Muscle layer of colon (tissue), 2 donors: ENCODE results near the gene ATP6V0E1.

Experiments
- H3K27ac ChIP-seq: one replicate; pipeline ENCODE4 v1.7.0; 2013; ENCODE audit warnings: low read depth, mild to moderate bottlenecking, low read length, moderate library complexity
- H3K27me3 ChIP-seq, 2 donors: one replicate each; pipeline ENCODE4 v1.7.0; 2013; ENCODE audit warnings: low read length in 2 of 2, mild to moderate bottlenecking in 2 of 2; ENCODE audit not compliant: insufficient read depth in 2 of 2, control insufficient read depth in 1 of 2
- H3K36me3 ChIP-seq: one replicate; pipeline ENCODE4 v1.7.0; 2013; ENCODE audit warnings: mild to moderate bottlenecking, low read length; ENCODE audit not compliant: insufficient read depth
- H3K4me1 ChIP-seq: one replicate; pipeline ENCODE4 v1.7.0; 2013; ENCODE audit warnings: mild to moderate bottlenecking, low read length; ENCODE audit not compliant: insufficient read depth
- H3K4me3 ChIP-seq, 2 donors: one replicate each; pipeline ENCODE4 v1.7.0; 2013; ENCODE audit warnings: low read length in 2 of 2, low read depth in 1 of 2, mild to moderate bottlenecking in 1 of 2, moderate library complexity in 1 of 2
- H3K9ac ChIP-seq: one replicate; pipeline ENCODE4 v1.7.0; 2013; ENCODE audit warnings: low read length
- H3K9me3 ChIP-seq: one replicate; pipeline ENCODE4 v1.7.0; 2013; ENCODE audit warnings: mild to moderate bottlenecking, low read length
- donor health status: abdominal sarcoma.
- donor health status: Adenocarcinoma of cecum.

ATP6V0E1 gene

DNA sequence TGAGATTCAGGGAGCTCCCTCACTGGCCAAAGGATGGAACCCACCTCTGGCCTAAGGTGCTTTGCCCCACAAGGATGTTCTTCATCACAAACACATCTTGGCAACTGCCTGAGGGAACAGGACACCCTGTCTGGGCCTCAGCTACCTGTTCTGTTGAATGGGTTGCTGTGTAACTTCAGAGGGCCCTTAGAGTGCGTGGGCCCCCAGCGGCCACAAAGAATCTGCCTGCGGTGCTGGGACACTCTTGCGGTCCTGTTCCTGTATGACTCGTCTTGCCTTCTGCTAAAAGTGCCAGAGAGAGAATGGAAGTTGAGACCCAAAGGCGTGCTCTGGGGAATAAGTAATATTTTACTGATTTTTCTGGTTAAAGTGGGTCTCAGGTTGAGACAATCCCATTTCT lies 38.4 kb upstream of the ATP6V0E1 start:
- H3K36me3 ChIP-seq, result peaks cover 26% of the 10 kb centered on the region
- no peak overlapping the region for H3K9ac ChIP-seq

DNA sequence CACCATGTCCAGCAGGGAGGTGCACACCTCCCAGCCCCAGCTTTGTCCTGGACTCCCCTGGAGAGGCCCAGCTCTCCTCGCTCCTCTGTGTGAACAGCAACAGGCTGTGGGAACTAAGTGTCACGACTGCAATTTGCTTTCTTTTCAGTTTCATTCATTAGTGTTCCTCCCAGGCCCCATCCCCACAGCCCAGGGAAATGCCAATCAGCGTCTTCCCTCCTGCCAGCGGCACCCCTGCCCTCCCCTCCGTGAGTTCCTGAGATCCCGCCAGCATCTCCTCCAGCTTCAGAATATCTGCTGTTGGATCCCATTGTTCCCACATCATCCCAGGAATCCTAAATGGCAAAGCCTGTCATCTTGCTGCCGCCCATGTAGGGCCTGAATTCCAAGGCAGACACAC lies 37.4 kb upstream of the ATP6V0E1 start:
- no peak overlapping the region for H3K9ac ChIP-seq
- no peak overlapping the region for H3K27ac ChIP-seq

More for the DNA sequence above, 38.4 kb upstream of the ATP6V0E1 start:
- H3K27ac ChIP-seq, result no peak overlapping the region
- H3K4me1 ChIP-seq, result no peaks in the 10 kb centered on the region
- H3K27me3 ChIP-seq, result no peaks in the 10 kb centered on the region
- no peaks in the 10 kb centered on the region for H3K9me3 ChIP-seq
- no peak overlapping the region for H3K4me3 ChIP-seq

DNA sequence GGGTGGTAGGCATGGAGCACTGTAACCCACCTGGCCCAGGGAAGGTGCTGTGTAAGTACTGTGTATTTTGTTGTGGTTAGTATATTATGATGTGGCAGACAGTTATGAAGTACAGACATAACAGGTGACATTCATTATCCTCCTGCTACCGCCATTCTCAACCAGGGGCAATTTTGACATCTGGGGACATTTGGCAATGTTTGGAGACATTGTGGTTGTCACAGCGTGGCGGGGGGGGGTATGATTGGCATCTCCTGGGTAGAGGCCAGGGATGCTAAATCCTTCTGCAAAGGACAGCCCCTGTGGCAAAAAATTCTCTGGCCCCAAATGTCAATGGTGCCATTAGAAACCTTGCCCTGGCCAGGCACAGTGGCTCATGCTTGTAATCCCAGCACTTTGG lies 34.1 kb upstream of the ATP6V0E1 start:
- Histone ChIP-seq H3K9ac (no peak overlapping the region), H3K27me3 (no peaks in the 10 kb centered on the region), H3K4me3 (no peak overlapping the region), H3K9me3 (no peaks in the 10 kb centered on the region), H3K4me1 (no peaks in the 10 kb centered on the region), H3K36me3 (peaks cover 30% of the 10 kb centered on the region), H3K27ac (no peak overlapping the region)

More for the DNA sequence above, 37.4 kb upstream of the ATP6V0E1 start:
- H3K4me3 ChIP-seq, result no peak overlapping the region
- peaks cover 26% of the 10 kb centered on the region for H3K36me3 ChIP-seq
- H3K4me1 ChIP-seq, result no peaks in the 10 kb centered on the region
- H3K9me3 ChIP-seq, result no peaks in the 10 kb centered on the region
- H3K27me3 ChIP-seq, result no peaks in the 10 kb centered on the region

DNA sequence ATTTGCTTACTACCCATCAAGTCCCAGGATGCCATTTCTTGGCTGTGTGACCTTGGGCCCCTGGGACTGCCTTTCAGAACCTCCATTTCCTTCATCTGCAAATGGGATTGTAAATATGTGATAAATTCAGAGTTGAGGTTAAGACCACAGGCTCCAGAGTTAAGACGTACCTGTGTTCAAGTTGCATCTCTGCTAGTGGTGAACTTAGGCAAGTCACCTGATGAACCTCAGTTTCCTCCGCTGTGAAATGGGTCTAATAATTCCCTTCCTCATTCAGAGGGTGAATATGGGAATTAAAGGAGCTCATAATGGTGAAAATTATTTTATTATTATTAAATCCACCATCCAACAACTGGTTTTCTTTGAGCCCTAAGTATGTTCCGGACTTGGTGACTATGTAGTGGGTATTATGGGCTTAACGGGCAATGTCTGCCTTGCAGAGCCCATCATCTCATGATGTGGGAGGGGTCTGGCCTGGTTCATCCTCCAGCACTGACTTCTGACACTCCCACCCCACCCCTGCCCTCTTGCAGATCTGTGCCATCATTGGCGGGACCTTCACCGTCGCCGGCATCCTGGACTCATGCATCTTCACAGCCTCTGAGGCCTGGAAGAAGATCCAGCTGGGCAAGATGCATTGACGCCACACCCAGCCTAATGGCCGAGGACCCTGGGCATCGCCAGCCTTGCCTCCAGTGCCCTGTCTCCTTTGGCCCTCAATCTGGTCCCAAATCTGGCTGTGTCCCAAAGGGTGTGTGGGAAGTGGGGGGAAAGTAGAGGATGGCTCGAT lies 33.2 kb upstream of the ATP6V0E1 start:
- Histone ChIP-seq H3K4me1 (no peaks in the 10 kb centered on the region), H3K9me3 (no peaks in the 10 kb centered on the region), H3K9ac (no peak overlapping the region), H3K27ac (no peak overlapping the region), H3K4me3 (no peak overlapping the region), H3K27me3 (no peaks in the 10 kb centered on the region), H3K36me3 (peaks cover 30% of the 10 kb centered on the region)

DNA sequence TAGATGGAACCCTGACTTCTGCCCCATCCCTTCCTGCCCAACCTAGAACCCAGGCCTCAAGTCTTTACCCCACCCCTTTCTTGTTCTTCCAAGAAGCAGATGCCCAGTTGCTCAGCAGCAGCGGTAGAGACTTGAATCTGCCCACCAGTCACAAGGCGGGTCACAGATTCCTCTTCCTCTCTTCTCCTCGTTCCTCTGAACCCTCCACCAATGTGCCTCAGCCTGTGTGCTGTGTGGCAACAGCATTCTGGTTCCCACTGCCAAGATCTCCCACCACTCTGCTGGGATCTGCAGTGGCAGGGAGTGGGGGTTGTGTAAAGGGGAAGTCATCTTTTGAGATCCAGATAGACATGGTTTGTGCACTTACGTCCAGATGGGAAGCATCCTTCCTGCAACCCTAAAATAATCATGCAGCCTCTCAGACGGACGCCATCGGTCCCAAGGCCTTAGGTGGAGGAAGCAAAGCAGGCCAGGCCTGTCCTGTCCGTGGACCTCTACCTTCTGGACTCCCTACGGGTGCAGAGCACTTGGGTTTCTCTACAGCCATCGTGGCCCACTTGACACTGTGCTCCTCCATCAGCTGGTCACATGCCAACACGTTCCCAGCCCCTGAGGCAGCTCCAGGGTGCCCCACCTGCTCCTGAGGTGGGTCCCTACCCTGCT lies 32.1 kb upstream of the ATP6V0E1 start:
- Histone ChIP-seq H3K27me3 (no peaks in the 10 kb centered on the region), H3K4me3 (no peak overlapping the region), H3K27ac (no peak overlapping the region), H3K36me3 (peaks cover 23% of the 10 kb centered on the region), H3K4me1 (no peaks in the 10 kb centered on the region), H3K9ac (no peak overlapping the region), H3K9me3 (no peaks in the 10 kb centered on the region)

DNA sequence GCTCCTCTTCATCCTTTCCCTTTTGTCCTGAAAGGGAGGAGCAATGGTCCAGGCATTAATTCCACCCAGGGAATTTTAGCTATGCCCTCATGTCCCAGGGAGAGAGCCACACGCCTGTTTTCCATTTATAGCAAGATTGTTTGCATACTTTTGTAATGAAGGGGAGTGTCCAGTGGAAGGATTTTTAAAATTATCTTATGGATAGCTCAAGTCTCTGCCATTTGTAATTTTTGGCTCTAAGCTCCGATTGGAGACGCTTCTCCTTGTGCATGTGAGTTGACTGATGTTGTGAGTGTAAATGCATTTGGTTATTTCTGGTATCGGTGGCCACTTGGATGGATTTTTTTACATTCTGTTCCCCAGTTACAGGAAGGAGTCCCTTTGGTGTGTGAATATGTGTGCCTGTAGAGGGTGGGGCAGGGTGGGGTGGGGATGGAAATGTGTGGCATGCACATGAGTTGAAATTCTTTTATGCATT lies 31.5 kb upstream of the ATP6V0E1 start:
- no peak overlapping the region for H3K4me3 ChIP-seq
- no peak overlapping the region for H3K9ac ChIP-seq
- no peaks in the 10 kb centered on the region for H3K4me1 ChIP-seq
- H3K36me3 ChIP-seq, result peaks cover 21% of the 10 kb centered on the region
- H3K27me3 ChIP-seq, result no peaks in the 10 kb centered on the region
- H3K9me3 ChIP-seq, result no peaks in the 10 kb centered on the region
- H3K27ac ChIP-seq, result no peak overlapping the region

DNA sequence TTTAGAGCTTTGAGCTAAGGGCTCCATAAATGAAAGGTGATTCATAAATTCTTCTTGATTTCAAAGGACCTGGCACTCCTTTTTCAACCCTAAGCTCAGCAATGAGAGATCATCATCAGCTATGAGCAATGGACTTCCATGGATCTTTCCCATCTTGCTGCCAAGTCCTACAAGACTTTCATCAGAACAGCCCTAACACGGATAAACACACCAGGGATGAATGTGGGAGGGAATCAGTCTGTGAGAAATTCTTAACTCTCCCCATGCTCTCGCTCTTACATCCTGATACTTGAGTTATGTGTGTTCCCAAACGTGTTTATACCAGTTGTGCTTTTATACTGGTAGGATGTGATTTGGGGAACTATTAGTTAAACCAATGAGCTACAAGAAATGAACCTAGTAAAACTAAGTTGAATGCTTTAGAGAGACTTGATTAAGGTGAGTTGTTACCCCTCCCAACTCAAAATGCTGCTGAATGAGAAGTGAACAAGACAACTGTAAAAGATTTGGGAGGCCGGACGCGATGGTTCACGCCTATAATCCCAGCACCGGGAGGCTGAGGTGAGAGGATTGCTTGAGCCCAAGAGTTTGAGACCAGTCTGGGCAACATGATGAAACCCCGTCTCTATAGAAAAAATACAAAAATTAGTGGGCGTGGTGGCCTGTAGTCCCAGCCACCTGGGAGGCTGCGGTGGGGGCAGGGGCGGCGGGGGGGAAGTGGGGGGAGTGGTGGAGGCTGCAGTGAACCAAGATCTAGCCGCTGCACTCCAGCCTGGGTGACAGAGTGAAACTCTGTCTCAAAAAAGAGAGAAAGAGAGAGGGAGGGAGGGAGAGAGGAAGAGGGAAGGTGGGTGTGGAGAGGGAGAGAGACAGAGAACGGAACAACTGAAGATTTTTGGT lies 29.5 kb upstream of the ATP6V0E1 start:
- H3K4me1 ChIP-seq, result no peaks in the 10 kb centered on the region
- no peak overlapping the region for H3K9ac ChIP-seq
- peaks cover 20% of the 10 kb centered on the region for H3K36me3 ChIP-seq
- H3K27ac ChIP-seq, result no peak overlapping the region
- H3K4me3 ChIP-seq, result no peak overlapping the region
- no peaks in the 10 kb centered on the region for H3K27me3 ChIP-seq
- no peaks in the 10 kb centered on the region for H3K9me3 ChIP-seq

- no peaks in the 10 kb centered on the region for H3K9me3 ChIP-seq
- no peak overlapping the region for H3K4me3 ChIP-seq
- H3K27me3 ChIP-seq, result no peaks in the 10 kb centered on the region
- H3K36me3 ChIP-seq, result peaks cover 17% of the 10 kb centered on the region
- peaks cover 1% of the 10 kb centered on the region for H3K4me1 ChIP-seq
- no peak overlapping the region for H3K9ac ChIP-seq
- H3K27ac ChIP-seq, result no peak overlapping the region
These were observed 28.8 kb upstream of the ATP6V0E1 start for GRCh38 chr5:172954751-172955159.

DNA sequence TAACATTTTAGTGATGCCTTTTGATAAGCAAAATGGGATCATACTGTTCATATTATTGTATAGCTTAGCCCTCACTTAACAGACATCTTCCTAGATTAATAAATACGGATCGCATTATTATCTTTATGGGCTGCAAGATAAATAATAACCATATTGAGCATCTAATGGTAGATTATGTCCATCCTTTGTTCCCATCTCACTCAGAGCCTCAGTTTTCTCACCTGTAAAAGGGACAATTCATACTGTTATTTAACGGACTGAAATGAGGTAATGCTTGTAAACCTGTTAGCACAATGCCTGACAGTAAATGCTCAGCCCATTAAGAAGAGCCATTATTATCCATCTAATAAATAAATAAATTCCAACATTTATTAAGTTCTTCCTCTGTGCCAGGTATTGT lies 27.3 kb upstream of the ATP6V0E1 start:
- H3K4me1 ChIP-seq, result peaks cover 15% of the 10 kb centered on the region
- H3K27me3 ChIP-seq, result no peaks in the 10 kb centered on the region
- H3K9me3 ChIP-seq, result no peaks in the 10 kb centered on the region
- no peak overlapping the region for H3K27ac ChIP-seq
- H3K36me3 ChIP-seq, result peaks cover 9% of the 10 kb centered on the region
- no peak overlapping the region for H3K9ac ChIP-seq
- no peak overlapping the region for H3K4me3 ChIP-seq

DNA sequence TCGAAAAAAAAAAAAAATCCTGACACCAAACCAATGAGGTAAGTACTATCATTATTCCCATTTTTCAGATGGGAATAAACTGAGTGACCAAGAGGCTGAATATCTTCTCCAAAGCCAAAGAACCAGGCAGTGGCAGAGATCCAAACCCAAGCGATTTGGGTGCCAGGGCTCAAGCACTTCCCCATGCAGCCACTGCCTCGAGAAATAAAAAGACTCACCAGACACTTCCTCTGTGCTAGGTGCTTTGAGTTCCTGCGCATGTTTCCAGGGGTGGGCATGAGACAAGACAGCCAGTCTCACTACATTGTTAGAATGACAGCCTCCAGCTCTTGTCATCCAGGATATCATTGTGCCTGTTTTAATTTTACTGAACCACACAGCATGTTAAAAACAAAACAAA lies 26.6 kb upstream of the ATP6V0E1 start:
- Histone ChIP-seq H3K9me3 (no peaks in the 10 kb centered on the region), H3K27ac (no peak overlapping the region), H3K9ac (no peak overlapping the region), H3K27me3 (no peaks in the 10 kb centered on the region), H3K4me3 (no peak overlapping the region), H3K36me3 (peaks cover 7% of the 10 kb centered on the region), H3K4me1 (peaks cover 15% of the 10 kb centered on the region)

DNA sequence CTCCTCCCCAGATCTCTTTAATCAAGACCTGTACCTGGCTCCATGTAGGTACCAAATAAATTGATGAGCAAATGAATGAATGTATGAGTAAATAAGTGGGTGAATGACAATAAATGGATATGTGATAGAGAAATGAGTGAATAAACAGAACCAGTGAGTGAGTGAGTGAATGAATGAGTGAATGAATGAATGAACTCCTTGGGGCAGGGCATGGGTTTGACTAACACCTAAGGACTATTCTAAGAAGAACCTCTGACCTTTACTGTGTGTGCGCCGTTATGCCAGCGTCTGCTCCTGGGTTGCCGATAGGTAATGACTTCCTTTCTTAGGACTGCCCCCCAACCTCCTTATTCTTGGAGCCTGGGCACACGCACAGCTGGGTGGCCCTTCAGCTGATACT lies 26.1 kb upstream of the ATP6V0E1 start:
- H3K36me3 ChIP-seq, result peaks cover 6% of the 10 kb centered on the region
- no peak overlapping the region for H3K27ac ChIP-seq
- no peak overlapping the region for H3K4me3 ChIP-seq
- H3K9ac ChIP-seq, result no peak overlapping the region
- no peaks in the 10 kb centered on the region for H3K27me3 ChIP-seq
- H3K4me1 ChIP-seq, result peaks cover 15% of the 10 kb centered on the region
- no peaks in the 10 kb centered on the region for H3K9me3 ChIP-seq
